ENCODE measurements around the gene CAPZB.

Gene CAPZB

DNA sequence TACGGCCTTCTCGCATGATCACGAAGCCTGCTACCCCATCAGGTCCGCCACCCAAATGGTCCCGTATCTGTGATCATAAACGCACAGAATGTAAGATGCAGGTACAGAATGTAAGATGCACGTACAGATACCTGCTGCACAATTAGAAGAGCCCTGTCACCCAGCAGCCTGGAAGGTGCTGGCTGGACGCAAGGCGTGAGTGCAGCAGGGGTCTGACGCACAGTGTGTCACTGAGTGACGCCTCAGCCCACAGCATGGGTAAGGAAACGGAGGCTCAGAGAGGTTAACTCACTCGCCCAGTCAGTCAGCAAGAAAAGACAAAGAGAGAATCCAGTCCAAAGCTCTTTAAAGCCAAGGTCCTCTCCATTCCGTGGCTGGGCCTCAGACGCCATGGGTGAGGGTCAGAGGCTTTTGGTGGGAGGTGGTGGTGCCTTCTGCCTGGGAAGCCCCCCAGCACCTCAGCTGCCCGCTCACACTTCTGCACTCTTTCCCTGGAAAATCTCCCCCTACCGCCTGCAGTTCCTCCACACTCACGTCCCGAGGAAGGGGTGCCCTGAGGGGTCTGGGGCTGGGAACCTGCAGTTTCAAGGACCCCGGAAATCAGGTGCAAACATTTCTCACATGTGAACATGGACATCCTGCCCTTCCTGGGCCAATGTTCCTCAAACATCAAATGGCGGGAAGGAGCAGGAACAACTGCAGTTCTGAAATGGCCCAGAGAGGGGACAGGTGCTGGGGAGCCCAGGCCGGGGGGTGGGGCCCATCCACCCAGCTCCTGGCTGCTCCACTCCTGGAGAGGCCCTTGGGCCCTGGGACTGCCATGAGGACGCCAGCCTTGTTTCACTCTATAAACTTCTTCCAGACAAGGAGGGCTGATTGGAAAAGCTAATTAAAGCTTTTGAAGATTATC, 113.9 kb downstream of the CAPZB start:
- no peak for DNase-seq (ENCODE audit: extremely low read depth in 1 of 2, low read depth in 1 of 2)

DNA sequence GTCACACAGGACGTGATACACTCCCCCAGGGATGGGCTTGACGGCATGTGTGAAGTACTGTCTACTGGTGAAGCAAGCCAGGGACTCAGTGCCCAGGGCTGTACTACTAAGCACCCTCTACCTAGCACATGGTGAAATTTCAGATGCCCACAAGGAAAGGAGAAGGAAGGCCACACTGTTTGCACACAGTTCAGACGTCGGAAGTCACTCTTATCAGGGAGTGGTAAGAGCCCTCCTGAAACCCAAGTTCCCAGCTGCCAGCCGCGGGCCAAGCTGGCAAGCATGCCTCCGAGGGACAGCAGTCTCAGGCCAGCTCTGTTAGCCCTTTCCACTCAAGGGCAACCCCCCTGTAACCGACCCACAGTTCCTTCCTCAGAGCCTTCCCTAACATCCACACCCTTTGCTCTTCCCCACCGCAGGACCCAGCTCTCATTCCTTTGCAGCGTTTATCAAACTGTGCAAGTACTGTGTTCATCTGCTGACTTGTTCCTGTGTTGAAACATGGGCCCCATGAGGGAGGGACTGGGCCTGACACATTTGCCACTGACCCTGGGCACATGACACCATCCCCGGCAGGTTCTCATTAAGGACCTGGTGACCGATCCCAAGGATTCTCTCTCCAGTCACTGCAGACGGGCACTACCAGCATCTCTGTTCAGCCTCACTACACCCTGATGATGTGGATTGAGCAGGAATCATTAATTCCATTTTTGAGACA, 114.7 kb downstream of the CAPZB start:
- no peak for DNase-seq (ENCODE audit: extremely low read depth in 1 of 2, low read depth in 1 of 2)

DNA sequence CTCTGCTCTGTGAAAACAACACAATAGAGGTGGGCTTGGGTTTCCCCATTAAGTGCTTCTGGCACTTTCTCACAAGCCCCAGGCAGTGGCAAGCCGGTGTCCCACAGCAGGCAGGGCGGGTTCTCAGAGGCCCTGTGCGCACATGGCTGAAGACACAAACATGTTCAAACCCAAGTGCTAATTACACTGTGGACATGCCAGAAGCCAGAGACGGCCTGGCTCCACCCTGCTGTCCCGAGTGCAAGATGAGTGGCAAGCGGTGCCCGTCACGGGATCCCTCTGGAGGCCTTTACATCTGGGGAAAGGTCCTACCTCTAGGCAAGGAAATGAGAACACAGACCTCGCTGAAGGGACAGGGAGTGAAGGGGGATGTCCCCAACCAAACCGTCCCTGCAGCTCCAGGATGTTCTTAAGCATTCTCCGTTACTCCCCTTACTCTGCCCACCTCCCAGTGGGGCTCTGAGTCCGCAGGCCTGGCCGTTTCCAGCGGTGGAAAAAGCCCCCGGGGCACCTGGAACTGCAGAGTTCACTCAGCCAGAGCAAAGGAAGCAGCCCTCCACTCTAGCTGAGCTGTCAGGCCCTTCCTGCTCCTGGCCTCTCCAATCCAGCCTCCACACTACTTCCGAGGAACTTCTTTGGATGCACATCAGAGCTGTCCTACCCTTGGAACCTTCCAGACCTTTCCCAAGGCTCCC, 115.8 kb downstream of the CAPZB start:
- no peak for DNase-seq (ENCODE audit: extremely low read depth in 1 of 2, low read depth in 1 of 2)

DNA sequence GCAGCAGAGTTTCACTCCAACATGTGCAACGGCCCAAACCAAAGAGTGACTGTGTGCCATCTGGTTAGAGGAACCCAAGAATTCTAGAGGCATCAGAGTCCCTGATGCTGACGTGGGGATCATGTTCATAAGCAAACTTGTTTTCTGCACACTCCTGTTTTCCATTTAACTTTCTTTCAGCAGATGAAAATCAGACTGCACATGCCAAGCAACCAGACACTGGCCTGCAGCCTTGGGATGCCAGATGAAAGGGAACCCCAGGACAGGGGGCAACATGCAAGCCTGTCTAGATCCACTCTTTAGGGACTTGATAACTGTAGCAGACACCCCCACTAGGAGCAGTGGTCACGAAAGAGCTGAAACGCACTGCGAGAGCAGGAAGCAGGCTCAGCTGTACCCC, 116.4 kb downstream of the CAPZB start:
- DNase-seq (ENCODE audit: extremely low read depth in 1 of 2, low read depth in 1 of 2), result no peak

- no peak for DNase-seq (ENCODE audit: extremely low read depth in 1 of 2, low read depth in 1 of 2)
Measured at GRCh38 chr1:19368050-19368449, 117.3 kb downstream of the CAPZB start.

- no peak for DNase-seq (ENCODE audit: extremely low read depth in 1 of 2, low read depth in 1 of 2)
Measured at GRCh38 chr1:19367584-19368041, 117.7 kb downstream of the CAPZB start.

- DNase-seq (ENCODE audit: extremely low read depth in 1 of 2, low read depth in 1 of 2), result no peak
Measured at GRCh38 chr1:19366599-19367536, 118.5 kb downstream of the CAPZB start.

DNA sequence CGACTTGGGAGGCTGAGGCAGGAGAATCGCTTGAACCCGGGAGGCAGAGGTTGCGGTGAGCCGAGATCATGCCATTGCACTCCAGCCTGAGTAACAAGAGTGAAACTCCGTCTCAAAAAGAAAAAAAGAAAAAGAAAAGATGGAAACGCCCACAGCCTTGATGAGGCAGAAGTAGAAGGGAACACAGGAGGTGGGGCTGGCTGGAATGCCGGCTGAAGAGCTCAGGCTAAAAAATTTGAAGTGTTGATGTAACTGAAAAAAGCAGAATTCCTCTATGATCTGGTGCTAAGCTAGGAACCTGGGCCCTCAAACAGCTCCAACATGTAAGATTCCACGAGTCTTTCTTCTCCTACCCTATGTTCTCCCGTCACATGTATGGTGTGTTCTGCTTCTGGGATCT, 119.6 kb downstream of the CAPZB start:
- DNase-seq (ENCODE audit: extremely low read depth in 1 of 2, low read depth in 1 of 2), result no peak

DNA sequence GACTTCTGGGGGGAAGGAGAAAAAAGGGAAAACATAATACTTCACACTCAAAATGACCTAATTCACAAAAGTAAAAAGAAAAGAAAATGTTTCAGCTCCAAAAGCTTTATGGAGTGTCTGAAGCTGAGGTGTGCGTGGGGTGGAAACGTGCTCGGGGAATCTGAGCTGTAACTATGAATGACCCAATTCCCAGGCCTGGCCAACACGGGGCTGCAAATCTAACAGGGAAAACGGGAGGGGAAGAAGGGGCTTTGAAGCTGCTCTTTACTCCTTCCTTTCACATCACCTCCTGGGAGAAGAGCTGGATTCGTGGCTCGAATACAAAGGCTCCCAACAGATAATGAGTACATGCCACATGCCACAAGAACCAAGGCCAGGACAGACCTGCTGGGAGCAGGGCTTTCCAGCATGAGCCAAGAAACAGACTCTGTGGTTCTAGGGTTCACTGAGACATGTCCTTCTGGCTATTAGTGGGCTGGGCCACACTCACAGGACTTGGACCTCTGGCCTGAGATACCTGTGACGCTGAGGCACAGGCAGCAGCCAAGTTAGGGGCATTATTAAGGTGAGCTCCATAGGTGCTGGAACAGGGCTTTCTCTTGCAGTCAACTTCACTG, 121.7 kb downstream of the CAPZB start:
- DNase-seq (ENCODE audit: extremely low read depth in 1 of 2, low read depth in 1 of 2), result no peak

GRCh38 chr1:19361611-19362147, 123.7 kb downstream of the CAPZB start:
- DNase-seq (ENCODE audit: extremely low read depth in 1 of 2, low read depth in 1 of 2), result no peak

GRCh38 chr1:19360843-19361610, 124.3 kb downstream of the CAPZB start:
- DNase-seq (ENCODE audit: extremely low read depth in 1 of 2, low read depth in 1 of 2), result no peak

- no peak for DNase-seq (ENCODE audit: extremely low read depth in 1 of 2, low read depth in 1 of 2)
Measured at GRCh38 chr1:19360432-19360831, 124.9 kb downstream of the CAPZB start.

DNA sequence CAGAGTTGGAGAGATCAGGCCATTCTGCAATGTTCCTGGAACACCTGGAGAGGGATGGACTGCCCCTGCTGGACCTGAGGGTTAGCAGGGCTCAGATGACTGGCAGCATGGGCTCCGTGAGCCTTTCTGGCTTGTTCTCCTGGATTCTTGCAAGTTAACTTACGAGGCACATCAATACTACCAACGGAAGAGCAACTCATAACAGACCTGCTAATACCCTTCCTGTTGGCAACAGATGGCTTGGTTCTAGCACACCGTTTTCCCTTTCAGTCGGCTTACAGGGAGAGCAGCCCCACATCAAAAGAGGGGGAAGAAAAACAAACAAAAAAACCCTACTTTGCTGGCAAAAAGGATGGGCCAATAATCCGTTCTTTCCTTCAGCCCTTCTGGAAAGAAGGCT, 125.3 kb downstream of the CAPZB start:
- DNase-seq (ENCODE audit: extremely low read depth in 1 of 2, low read depth in 1 of 2), result no peak

GRCh38 chr1:19359357-19359756, 126.0 kb downstream of the CAPZB start:
- DNase-seq (ENCODE audit: extremely low read depth in 1 of 2, low read depth in 1 of 2), result no peak

DNA sequence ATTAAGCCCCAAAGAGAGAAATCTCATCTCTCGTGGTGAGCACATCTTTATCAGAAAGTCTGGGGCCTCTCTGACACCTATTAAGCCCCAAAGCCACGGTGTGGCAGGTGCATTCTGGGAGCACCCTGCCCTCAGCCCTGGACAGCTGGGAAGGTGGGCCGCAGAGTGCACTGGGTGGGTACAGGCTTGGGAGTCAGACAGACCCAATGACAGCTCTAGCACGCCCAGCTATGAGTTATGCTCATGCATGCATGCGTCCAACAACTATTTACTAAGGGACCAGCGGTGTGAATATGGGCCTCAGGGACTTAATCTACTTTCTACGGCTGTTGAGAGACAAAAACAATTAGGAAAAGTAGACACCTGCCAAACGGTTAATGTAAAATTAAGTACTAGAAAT, 126.6 kb downstream of the CAPZB start:
- DNase-seq (ENCODE audit: extremely low read depth in 1 of 2, low read depth in 1 of 2), result no peak

DNA sequence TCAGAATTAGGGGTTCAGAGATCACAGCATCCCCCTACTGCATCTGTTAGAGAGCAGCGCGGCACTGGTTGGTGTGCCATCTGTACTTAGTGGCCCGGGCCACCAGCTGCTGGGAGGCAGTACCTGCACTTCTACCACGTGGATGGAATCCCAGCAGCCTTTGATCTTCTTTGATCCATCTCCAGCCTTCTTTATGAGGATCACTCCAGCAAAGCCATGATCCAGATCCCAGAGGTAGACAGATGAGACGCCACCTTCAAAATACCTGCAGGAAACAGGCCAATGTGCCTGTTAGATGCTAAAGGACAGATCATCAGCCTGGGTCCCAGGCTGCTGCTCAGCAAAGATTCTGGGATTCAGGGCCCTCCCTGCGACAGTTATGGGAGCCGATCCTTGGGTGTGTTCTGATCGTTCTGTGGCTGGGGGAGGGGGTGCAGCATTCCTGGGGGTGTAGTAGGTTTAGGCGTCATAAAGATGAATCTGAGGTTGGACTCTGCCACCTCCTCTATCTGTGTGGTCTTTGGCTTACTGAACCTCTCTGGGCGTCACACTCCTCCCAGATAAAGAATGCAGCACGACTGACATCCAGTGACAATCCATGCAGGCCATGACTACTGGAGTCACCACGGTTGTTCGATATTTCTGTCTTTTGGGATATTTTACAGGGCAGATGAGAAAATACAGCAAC, 127.9 kb downstream of the CAPZB start:
- DNase-seq (ENCODE audit: extremely low read depth in 1 of 2, low read depth in 1 of 2), result no peak

DNA sequence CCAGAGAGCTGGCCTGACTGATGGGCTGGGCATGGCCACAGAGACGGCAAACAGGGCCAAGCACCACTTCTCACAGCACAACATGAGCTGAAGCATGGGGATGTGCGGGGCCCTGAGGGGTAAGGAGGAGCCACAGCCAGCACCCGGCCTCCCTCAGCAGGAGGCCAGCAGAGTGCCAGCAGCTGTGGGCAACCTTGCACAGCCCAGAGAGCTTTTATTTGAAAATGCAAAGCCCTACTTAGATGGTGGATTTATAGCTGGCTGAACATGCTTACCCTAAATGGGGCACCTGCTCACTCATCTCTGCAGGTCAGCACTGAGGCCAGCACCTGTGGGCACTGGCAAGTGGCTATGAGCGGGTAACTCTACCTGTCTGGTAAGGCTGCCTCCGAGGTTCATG, 129.1 kb downstream of the CAPZB start:
- DNase-seq (ENCODE audit: extremely low read depth in 1 of 2, low read depth in 1 of 2), result no peak

DNA sequence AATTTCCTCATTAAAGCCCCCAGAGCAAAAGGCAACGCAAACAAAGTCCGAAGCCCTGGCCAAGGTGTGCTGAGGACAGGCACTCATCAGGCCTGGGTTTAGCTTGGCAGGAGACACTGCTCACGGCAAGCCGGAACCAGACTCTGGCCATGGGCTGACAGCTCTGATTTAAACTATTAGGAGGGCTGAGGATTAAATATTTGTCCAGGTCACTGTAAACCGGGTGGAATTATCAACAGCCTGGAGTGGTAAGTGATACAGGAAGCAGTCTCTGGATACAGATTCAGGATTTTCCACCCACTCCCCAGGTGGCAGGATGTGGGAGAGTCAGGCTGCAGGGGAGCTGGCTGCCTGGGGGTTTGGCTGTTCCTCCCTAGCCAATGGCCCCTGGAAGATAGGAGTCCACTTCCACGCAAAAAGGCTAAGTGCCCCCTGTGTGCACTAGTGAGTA, 130.8 kb downstream of the CAPZB start:
- no peak for DNase-seq (ENCODE audit: extremely low read depth in 1 of 2, low read depth in 1 of 2)

All from stimulated activated CD8-positive, alpha-beta memory T cell treated with anti-CD3 and anti-CD28 coated beads, Interleukin-7, amount 100 ng/mL, for 48 hours (primary cell).